GM18507 (cell line): Measurements from ENCODE around the gene BEGAIN.

Source experiments
- DNase-seq: peaks from one replicate; pipeline ENCODE4 v3.0.0; 2011; ENCODE audit warnings: low read depth; ENCODE audit not compliant: insufficient read length; ENCODE audit errors: extremely low spot score
- FAIRE-seq: peaks from 2 replicates; lab custom pipeline; 2011; peaks lifted over from hg19 to GRCh38; lab: Jason Lieb, UNC

Gene BEGAIN

DNA sequence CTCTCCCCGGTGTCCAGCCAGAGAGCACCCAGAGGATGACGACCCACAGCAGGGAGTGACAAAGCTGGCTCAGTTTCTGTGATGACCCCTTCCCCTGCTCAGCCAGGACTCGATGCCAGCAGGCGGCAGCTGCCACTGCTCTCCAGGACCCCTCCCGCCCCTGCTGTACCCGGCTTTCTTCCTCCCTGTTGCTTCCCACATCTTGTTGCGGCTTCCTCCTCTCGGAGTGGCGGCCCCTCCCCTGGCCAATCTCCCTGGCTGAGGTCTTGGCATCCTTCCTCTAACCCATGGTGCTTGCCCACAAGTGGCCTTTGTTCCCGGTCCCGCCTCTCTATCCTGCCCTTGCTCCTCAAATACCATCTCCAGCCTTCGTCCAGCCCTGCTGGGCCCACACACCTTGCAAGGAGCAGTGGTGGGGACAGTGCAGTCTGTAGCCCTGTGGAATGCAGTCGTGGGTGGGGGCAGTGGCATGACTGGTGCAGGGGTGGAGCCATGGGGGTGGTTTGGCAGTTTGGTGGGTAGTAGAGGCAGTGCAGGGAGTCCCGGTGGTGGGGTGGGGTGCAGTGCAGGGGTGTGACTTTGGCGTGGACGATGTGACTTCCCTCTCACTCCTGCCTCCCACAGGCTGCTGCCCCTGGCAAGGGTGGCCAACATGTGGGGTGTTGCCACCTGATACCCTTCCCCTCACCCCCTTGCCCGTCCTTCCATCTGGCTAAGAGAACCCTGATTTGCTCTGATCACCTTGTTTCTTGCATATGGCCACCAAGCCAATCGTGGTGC, 16.3 kb upstream of the BEGAIN start:
- DNase-seq (no peak), FAIRE-seq (no peak)

GRCh38 chr14:100602621-100603230, 15.5 kb upstream of the BEGAIN start:
- FAIRE-seq (no peak), DNase-seq (no peak)

- no peak for FAIRE-seq
Measured at GRCh38 chr14:100601914-100602313, 14.7 kb upstream of the BEGAIN start.

DNA sequence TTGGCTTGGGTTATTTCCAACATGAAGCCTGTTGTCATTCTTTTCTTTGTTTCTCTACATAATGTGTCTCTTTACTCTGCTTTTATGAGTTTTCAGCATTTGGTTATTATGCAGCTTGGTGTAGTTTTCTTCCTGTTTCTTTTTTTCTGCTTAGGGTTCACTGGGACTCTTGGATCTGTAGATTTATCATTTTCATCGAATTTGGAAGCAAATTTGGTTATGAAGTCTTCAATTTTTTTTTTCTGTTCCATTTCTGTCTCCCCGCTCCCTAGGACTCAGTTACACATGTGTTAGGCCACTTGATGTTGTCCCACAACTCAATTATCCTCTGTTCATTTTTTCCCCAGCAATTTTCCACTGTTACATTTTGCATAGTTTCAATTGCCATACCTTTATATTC, 13.8 kb upstream of the BEGAIN start:
- FAIRE-seq (no peak), DNase-seq (no peak)

More at GRCh38 chr14:100601914-100602313, 14.7 kb upstream of the BEGAIN start:
- DNase-seq, result no peak

DNA sequence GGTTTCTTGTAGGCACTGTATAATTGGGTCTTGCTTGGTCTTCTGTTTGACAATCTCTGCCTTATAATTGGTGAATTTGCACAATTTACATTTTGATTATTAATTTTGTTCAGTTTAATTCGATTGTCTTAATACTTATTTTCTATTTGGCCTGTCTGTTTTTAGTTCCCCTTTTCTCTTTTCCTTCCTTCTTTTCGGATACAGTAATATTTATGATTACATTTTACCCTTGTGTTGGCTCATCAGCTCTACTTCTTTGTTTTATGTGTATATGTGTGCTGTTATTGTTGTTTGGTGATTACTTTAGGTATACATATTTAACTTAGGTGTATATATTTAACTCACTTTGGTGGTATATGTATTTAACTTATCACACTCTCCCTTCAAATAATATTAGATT, 12.8 kb upstream of the BEGAIN start:
- DNase-seq (no peak), FAIRE-seq (no peak)

DNA sequence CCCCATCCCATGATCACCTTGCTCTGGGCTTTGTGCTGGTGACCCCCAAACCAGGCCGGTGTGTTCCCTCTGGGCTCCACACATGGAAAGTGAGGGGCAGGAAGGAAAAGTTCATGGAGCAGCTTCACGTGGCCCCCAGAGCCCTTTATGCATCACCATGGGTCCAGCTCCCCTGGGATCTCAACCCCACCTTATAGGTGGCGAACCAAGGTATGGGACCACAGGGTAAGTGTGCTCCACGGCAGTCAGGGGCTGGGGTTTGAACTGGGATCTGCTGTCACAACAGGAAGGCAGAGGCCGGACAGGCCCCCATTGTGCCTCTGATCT, 7.4 kb upstream of the BEGAIN start:
- FAIRE-seq (no peak), DNase-seq (no peak)

DNA sequence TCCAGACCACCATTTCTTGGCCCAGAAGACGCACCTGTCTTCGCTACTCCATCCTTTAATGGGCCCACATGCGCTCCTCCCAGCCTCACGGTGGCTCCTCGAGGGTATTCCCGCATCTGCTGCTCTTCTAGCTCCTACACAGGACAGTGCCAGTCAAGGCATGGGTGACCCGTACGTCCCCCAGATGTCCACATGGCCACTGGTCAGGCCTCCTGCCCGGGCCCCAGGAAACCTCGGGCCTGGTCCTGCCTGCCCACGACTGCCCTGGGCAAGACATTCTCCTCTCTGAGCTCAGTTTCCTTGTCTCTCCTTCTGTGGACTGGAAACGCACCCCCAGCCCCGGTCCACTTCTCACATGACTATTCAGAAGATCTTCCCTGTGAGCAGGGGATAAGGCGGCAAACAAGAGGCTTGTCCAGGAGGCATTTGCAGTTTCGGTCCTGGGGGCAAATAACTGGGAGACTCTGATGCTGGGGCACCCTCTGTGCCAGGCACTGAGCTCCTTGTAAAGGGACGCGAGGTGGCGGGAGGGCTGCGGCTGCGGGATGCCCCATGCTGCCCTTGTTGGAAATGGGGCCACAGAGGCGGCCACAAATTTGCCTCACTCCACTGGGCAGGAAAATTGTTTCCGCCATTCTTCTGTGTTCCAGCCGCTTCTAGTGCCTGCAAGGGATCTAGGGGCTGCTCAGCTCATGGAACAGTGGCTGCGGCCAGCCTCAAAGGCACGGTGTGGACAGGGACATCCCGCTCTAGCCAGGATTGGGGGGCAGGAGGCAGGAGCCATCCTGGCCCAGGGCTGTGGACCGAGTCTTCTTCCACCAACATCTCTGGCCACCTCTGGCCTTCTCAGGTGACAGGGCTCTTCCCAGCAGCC, 6.8 kb upstream of the BEGAIN start:
- no peak for FAIRE-seq
- no peak for DNase-seq

DNA sequence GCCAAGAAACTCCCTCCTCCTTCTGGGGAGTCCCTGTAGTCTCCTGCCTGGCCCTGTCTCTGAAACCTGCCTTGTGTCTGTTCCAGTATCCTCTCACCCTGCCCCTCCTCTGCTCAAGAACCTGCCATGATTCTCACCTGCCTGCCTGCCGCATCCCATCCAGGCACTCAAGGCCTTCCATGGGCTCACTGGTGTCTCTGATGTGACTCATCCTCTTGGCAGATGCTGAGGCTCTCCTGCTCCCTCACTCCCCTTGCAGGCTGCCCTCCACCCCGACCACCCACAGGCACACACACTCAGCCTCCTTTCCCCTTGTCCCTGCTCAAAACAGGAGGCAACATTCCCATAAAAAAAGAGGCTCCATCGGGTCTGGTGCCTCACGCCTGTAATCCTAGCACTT, 5.8 kb upstream of the BEGAIN start:
- no peak for FAIRE-seq
- DNase-seq, result no peak

GRCh38 chr14:100592461-100592891, 5.3 kb upstream of the BEGAIN start:
- DNase-seq (no peak), FAIRE-seq (no peak)

DNA sequence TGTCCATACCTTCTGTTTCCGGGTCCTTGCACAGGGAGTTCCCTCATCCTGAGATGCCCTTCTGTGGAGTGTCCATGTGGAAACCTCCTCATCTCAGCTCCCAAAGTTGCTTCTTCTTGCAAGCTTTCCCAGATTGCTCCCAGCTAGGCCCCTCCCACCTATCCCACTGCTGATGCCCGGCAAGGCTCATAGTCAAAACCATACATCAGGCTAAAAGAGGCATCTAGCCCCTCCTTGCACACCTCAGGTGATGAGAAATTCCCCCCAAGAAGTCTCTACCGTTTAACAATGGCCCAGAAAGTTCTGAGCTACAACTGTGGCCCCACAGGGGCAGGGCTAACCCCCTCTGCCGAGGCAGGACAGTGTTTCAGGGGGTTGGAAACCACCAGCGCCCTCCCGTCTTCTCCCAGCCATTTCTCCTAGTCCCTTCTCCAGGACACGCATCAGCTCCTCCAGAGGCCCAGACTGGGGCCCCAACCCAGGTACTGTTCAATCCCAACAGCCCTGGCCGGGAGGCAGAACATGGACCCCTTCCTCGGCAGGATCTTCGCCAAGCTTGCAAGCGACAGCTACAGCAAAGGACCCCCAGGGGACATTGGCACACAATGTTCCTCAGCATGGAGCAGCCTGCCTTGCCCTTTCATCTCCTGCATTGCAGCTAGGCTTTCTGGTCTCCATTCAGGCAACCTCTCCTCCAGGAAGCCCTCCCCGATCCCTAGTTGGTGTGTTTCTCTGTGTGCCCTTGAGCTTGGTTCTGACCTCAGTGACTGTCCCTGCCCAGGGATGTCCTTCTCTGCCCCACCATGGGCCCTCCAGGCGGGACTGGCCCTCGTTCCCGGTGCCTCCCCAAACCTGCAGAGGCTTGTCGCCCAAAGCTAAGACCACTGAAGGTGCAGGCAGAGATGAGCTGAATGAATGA, 4.5 kb upstream of the BEGAIN start:
- DNase-seq (no peak), FAIRE-seq (no peak)

- FAIRE-seq, result no peak
- no peak for DNase-seq
Measured at GRCh38 chr14:100590726-100591452, 3.7 kb upstream of the BEGAIN start.

GRCh38 chr14:100589760-100590469, 2.7 kb upstream of the BEGAIN start:
- FAIRE-seq (no peak), DNase-seq (no peak)

DNA sequence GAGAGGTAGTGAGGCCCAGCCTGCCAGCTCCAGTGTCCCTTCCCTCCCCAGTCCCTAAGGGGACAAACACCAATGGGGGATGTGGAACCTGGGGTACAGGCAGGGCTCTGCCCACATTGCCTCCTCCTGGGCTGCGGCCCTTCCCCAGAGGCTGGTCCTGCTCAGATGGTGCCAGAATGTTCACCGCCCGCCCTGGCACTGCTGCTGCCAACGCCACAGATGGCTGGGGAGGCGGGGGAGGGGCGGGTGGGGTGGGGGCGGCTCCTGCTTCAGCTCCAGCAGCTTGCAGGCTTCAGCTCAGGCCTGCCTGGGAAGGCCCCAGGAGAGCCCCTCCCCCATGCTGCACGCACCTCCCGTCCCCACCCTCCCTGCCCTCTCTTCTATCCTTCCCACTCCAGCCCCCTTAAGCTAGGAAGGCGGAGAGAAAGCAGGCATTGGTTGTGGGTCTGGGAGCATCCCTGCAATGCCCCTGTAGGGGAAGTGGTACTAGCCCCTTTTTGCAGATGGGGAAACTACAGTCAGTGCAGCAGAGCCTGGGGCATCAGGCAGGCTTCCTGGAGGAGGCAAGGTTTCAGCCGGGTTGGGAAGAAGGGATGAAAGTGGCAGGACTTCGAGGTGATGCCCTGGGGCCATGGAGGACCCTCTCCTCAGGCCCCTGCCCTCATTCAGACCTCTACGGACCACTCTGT, 2.0 kb upstream of the BEGAIN start:
- no peak for DNase-seq
- FAIRE-seq, result no peak

DNA sequence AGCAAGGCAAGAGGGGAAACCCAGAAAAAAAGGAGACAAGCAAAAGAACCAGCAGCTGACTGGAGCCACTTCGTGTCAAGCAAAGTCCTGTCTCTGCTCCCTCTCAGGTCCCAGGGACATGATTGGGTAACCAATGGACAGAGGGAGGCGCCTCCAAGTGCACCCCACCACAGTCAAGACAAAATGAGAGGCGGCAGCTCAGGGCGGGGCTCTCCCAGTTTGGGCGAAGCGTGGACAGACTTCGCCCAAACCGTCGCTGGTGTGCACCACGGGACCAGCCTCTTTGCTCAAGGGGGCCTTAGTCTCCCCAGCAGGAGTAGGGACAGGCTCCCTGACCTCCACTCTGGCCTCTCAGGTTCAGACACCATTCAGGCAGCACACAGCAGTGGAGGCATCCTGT, 1.5 kb upstream of the BEGAIN start:
- FAIRE-seq, result no peak
- DNase-seq, result no peak

GRCh38 chr14:100587763-100588411, 670 bp upstream of the BEGAIN start:
- DNase-seq, result no peak

GRCh38 chr14:100586403-100587085, 673 bp downstream of the BEGAIN start:
- DNase-seq (no peak), FAIRE-seq (no peak)

More at GRCh38 chr14:100587763-100588411, 670 bp upstream of the BEGAIN start:
- no peak for FAIRE-seq

DNA sequence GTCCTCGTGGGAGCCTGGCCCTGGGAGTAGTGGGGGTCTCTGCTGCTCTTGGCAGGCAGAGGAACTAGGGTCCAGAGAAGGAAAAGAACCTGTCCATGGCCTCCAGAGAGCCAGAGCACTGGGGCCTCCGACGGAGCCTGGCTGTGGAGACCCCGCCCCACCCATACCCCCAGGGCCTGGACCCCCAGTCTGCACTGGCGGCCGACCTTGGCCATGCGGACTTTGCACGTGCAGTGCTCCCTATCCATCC, 1.1 kb downstream of the BEGAIN start:
- FAIRE-seq, result no peak
- no peak for DNase-seq
